ENCODE measurements around the gene PDILT. TPM values are rescaled to one million over a fixed set of nuclear protein-coding genes. Genes with fewer than 3 reads are reported as not detected.
"Not testable (repeated sequence)": the region's sequence is repeated elsewhere in the genome, so short reads cannot be mapped to it uniquely, and the experiment has no call there.

PDILT gene
- total RNA-seq, 1 donor from 2014 or later: not detected

- H3K4me1 ChIP-seq: no peaks in the 10 kb centered on the region
- no peak for DNase-seq (ENCODE audit: extremely low spot score in 2 of 2)
- no peaks in the 10 kb centered on the region for H3K27me3 ChIP-seq
- H3K9me3 ChIP-seq: no peaks in the 10 kb centered on the region
- H3K36me3 ChIP-seq: no peaks in the 10 kb centered on the region
- H3K4me3 ChIP-seq: no peak overlapping the region
- H3K27ac ChIP-seq: no peak overlapping the region
- TF ChIP-seq CTCF (IDR thresholded peaks at IDR 0.05) (no peak), POLR2A (IDR thresholded peaks at IDR 0.05) (no peak), POLR2AphosphoS5 (IDR thresholded peaks at IDR 0.05; ENCODE audit: insufficient read depth in 1 of 2, low read depth in 1 of 2) (no peak)
- intact Hi-C loops (cut with DNase I): no loop called here
Observed at GRCh38 chr16:20321671-20322070, 82.9 kb downstream of the PDILT start.

- H3K4me1 ChIP-seq; H3K27ac ChIP-seq; H3K9me3 ChIP-seq; intact Hi-C loops (cut with DNase I); H3K27me3 ChIP-seq; H3K4me3 ChIP-seq; H3K36me3 ChIP-seq; DNase-seq (ENCODE audit: extremely low spot score in 2 of 2): not testable (repeated sequence)
Observed at GRCh38 chr16:20321051-20321450, 83.5 kb downstream of the PDILT start.

- TF ChIP-seq CTCF (IDR thresholded peaks at IDR 0.05) (no peak), POLR2AphosphoS5 (IDR thresholded peaks at IDR 0.05; ENCODE audit: insufficient read depth in 1 of 2, low read depth in 1 of 2) (no peak), POLR2A (IDR thresholded peaks at IDR 0.05) (no peak)
Observed at GRCh38 chr16:20320592-20320991, 83.9 kb downstream of the PDILT start.

GRCh38 chr16:20320178-20320577 lies 84.4 kb downstream of the PDILT start:
- Histone ChIP-seq H3K4me1 (no peaks in the 10 kb centered on the region), H3K9me3 (no peaks in the 10 kb centered on the region), H3K4me3 (no peak overlapping the region), H3K27me3 (no peaks in the 10 kb centered on the region), H3K27ac (no peak overlapping the region), H3K36me3 (no peaks in the 10 kb centered on the region)
- TF ChIP-seq POLR2A (IDR thresholded peaks at IDR 0.05) (no peak), POLR2AphosphoS5 (IDR thresholded peaks at IDR 0.05; ENCODE audit: insufficient read depth in 1 of 2, low read depth in 1 of 2) (no peak), CTCF (IDR thresholded peaks at IDR 0.05) (no peak)
- DNase-seq (ENCODE audit: extremely low spot score in 2 of 2): no peak
- intact Hi-C loops (cut with DNase I): no loop called here

More at GRCh38 chr16:20320592-20320991, 83.9 kb downstream of the PDILT start:
- intact Hi-C loops (cut with DNase I): no loop called here
- Histone ChIP-seq H3K4me3 (no peak overlapping the region), H3K36me3 (no peaks in the 10 kb centered on the region), H3K9me3 (no peaks in the 10 kb centered on the region), H3K4me1 (no peaks in the 10 kb centered on the region), H3K27me3 (no peaks in the 10 kb centered on the region), H3K27ac (no peak overlapping the region)
- no peak for DNase-seq (ENCODE audit: extremely low spot score in 2 of 2)

GRCh38 chr16:20319406-20319805 lies 85.1 kb downstream of the PDILT start:
- H3K4me1 ChIP-seq: no peaks in the 10 kb centered on the region
- DNase-seq (ENCODE audit: extremely low spot score in 2 of 2): no peak
- no peak overlapping the region for H3K4me3 ChIP-seq
- intact Hi-C loops (cut with DNase I): no loop called here
- H3K27ac ChIP-seq: no peak overlapping the region
- H3K36me3 ChIP-seq: no peaks in the 10 kb centered on the region
- H3K9me3 ChIP-seq: no peaks in the 10 kb centered on the region
- H3K27me3 ChIP-seq: no peaks in the 10 kb centered on the region
- TF ChIP-seq POLR2AphosphoS5 (IDR thresholded peaks at IDR 0.05; ENCODE audit: insufficient read depth in 1 of 2, low read depth in 1 of 2): no peak
- TF ChIP-seq CTCF (IDR thresholded peaks at IDR 0.05): no peak
- TF ChIP-seq POLR2A (IDR thresholded peaks at IDR 0.05): no peak

GRCh38 chr16:20318437-20318836 lies 86.1 kb downstream of the PDILT start:
- no peak overlapping the region for H3K4me3 ChIP-seq
- no peaks in the 10 kb centered on the region for H3K36me3 ChIP-seq
- DNase-seq (ENCODE audit: extremely low spot score in 2 of 2): no peak
- intact Hi-C loops (cut with DNase I): no loop called here
- no peaks in the 10 kb centered on the region for H3K4me1 ChIP-seq
- H3K27me3 ChIP-seq: no peaks in the 10 kb centered on the region
- TF ChIP-seq POLR2AphosphoS5 (IDR thresholded peaks at IDR 0.05; ENCODE audit: insufficient read depth in 1 of 2, low read depth in 1 of 2) (no peak), CTCF (IDR thresholded peaks at IDR 0.05) (no peak), POLR2A (IDR thresholded peaks at IDR 0.05) (no peak)
- H3K9me3 ChIP-seq: no peaks in the 10 kb centered on the region
- no peak overlapping the region for H3K27ac ChIP-seq
